HepG2 (cell line): ENCODE data around the gene TBC1D16. TPM values are rescaled to one million over a fixed set of nuclear protein-coding genes. Genes with fewer than 3 reads are reported as not detected.

Experiments used
- FOSL1 ChIP-seq: sonication (generic); formaldehyde crosslinking; IDR thresholded peaks from 2 replicates; pipeline ENCODE4 v1.9.0; 2021; ENCODE audit warnings: missing genetic modification reagents, borderline replicate concordance
- HNF1A ChIP-seq, 2 experiments: sonication (generic) in 1 of 2; formaldehyde crosslinking in 1 of 2; IDR thresholded peaks; 2 replicates each; pipeline versions ENCODE4 v1.4.0 to v1.6.1; 2016 to 2020; ENCODE audit warnings: borderline replicate concordance in 1 of 2, low read depth in 1 of 2, mild to moderate bottlenecking in 1 of 2, missing genetic modification reagents in 1 of 2
- NRL ChIP-seq: sonication (generic); formaldehyde crosslinking; IDR thresholded peaks from 2 replicates; pipeline ENCODE4 v1.5.0; 2020; ENCODE audit warnings: missing genetic modification reagents, mild to moderate bottlenecking, moderate library complexity, borderline replicate concordance
- PAWR ChIP-seq: sonication (generic); formaldehyde crosslinking; IDR thresholded peaks from 2 replicates; pipeline ENCODE4 v1.4.0; 2020; ENCODE audit warnings: missing genetic modification reagents, mild to moderate bottlenecking, borderline replicate concordance
- RCOR2 ChIP-seq: IDR thresholded peaks from 2 replicates; pipeline ENCODE4 v1.6.1; 2016; ENCODE audit warnings: missing biosample characterization, missing genetic modification reagents
- XRCC5 ChIP-seq: fragments of 200-400 bp; formaldehyde crosslinking; optimal IDR thresholded peaks from 2 replicates; pipeline ENCODE3; 2017; ENCODE audit warnings: mild to moderate bottlenecking, low read length
- ZNF687 ChIP-seq: sonication (generic); formaldehyde crosslinking; IDR thresholded peaks from 2 replicates; pipeline ENCODE4 v1.5.1; 2020; ENCODE audit warnings: mild to moderate bottlenecking, missing genetic modification reagents, moderate library complexity
- ZNF891 ChIP-seq: sonication (generic); formaldehyde crosslinking; IDR thresholded peaks from 2 replicates; pipeline ENCODE4 v1.5.0; 2020; ENCODE audit warnings: mild to moderate bottlenecking, missing genetic modification reagents
- ZSCAN21 ChIP-seq: sonication (generic); formaldehyde crosslinking; IDR thresholded peaks from 2 replicates; pipeline ENCODE4 v1.8.0; 2022; ENCODE audit warnings: mild to moderate bottlenecking, missing genetic modification reagents, moderate library complexity, borderline replicate concordance
- polyA plus RNA-seq, 8 experiments: library from polyadenylated mRNA; depleted of rRNA in 3 of 8; stranded (reverse) in 7 of 8; unstranded in 1 of 8; fragments of >200 nt; fragmentation: Illumina TruSeq in 4 of 8; extraction: Trizol in 4 of 8; gene quantifications; 2 replicates each; pipeline versions ENCODE4 v1.2.1 to v1.2.3, GENCODE V29; 2011 to 2016; ENCODE audit warnings: low read depth in 4 of 8, missing spikeins in 1 of 8, mixed read lengths in 1 of 8; ENCODE audit not compliant: insufficient read depth in 1 of 8
- total RNA-seq, 5 experiments: library from RNA; depleted of rRNA; stranded (reverse); fragments of >200 nt; fragmentation: Illumina TruSeq; extraction: Trizol; gene quantifications; 2 replicates each; pipeline ENCODE4 v1.2.3, GENCODE V29; 2016; ENCODE audit warnings: low read depth in 1 of 5
- TF ChIP-seq, protein P1 (sequence below): sonication (generic); formaldehyde crosslinking; IDR thresholded peaks from 2 replicates; pipeline ENCODE4 v1.4.0; 2020; ENCODE audit warnings: missing genetic modification reagents
- TF ChIP-seq, protein P2 (sequence below): sonication (generic); formaldehyde crosslinking; IDR thresholded peaks from 2 replicates; pipeline ENCODE4 v1.5.1; 2020; ENCODE audit warnings: missing genetic modification reagents, mild to moderate bottlenecking, borderline replicate concordance
- TF ChIP-seq, protein P3 (sequence below): sonication (generic); formaldehyde crosslinking; IDR thresholded peaks from 2 replicates; pipeline ENCODE4 v1.4.0; 2020; ENCODE audit warnings: mild to moderate bottlenecking, missing genetic modification reagents

TBC1D16 gene
- total and polyA plus RNA-seq, 2 of the 13 experiments (the other 11 are each of a cell fraction or from before 2014, with no cell fraction given), result 14.9 to 24.9 TPM

GRCh38 chr17:79991924-79992648 is 43.6 kb downstream of the TBC1D16 start (continued):
- TF ChIP-seq, protein P1, sequence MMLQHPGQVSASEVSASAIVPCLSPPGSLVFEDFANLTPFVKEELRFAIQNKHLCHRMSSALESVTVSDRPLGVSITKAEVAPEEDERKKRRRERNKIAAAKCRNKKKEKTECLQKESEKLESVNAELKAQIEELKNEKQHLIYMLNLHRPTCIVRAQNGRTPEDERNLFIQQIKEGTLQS, result no peak; the same call in 1 of the 2 replicates
- 0 out of 2 replicates have a peak, but pooled peaks have one; percentile 42 for TF ChIP-seq HNF1A (IDR thresholded peaks at IDR 0.05; ENCODE audit: low read depth)
- TF ChIP-seq HNF1A (CRISPR knock-in tag; IDR thresholded peaks at IDR 0.05; ENCODE audit: borderline replicate concordance), result peak; percentile 64; the same call in 1 of the 2 replicates
- peak; percentile 95 for TF ChIP-seq ZNF891
- TF ChIP-seq NRL (CRISPR knock-in tag), result peak; percentile 94
- TF ChIP-seq FOSL1 (CRISPR knock-in tag), result 0 out of 2 replicates have a peak, but pooled peaks have one; percentile 6
- TF ChIP-seq ZNF687, result peak; percentile 55
- no peak for TF ChIP-seq PAWR (CRISPR knock-in tag)
- no peak for TF ChIP-seq RCOR2 (CRISPR knock-in tag)
- peak; percentile 47 for TF ChIP-seq XRCC5
- TF ChIP-seq, protein P2, sequence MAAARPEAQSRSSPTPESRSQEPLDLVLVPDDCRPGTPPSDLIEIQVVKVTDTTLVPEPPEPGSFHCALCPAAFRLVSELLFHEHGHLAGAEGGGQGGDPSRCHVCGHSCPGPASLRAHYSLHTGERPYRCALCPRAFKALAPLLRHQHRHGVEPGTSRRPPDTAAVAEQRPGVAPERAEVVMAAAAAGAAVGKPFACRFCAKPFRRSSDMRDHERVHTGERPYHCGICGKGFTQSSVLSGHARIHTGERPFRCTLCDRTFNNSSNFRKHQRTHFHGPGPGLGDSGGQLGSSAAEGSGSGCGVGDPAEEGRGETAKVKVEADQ, result 0 out of 2 replicates have a peak, but pooled peaks have one; percentile 43
- TF ChIP-seq, protein P3, sequence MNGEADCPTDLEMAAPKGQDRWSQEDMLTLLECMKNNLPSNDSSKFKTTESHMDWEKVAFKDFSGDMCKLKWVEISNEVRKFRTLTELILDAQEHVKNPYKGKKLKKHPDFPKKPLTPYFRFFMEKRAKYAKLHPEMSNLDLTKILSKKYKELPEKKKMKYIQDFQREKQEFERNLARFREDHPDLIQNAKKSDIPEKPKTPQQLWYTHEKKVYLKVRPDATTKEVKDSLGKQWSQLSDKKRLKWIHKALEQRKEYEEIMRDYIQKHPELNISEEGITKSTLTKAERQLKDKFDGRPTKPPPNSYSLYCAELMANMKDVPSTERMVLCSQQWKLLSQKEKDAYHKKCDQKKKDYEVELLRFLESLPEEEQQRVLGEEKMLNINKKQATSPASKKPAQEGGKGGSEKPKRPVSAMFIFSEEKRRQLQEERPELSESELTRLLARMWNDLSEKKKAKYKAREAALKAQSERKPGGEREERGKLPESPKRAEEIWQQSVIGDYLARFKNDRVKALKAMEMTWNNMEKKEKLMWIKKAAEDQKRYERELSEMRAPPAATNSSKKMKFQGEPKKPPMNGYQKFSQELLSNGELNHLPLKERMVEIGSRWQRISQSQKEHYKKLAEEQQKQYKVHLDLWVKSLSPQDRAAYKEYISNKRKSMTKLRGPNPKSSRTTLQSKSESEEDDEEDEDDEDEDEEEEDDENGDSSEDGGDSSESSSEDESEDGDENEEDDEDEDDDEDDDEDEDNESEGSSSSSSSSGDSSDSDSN (CRISPR knock-in tag), result no peak; the same call in none of the 2 replicates
- peak; percentile 22; the same call in 1 of the 2 replicates for TF ChIP-seq ZSCAN21 (CRISPR knock-in tag)
